Measurements from ENCODE around the gene CELA1. TPM values are rescaled to one million over a fixed set of nuclear protein-coding genes. Genes with fewer than 3 reads are reported as not detected.

Gene CELA1
- polyA plus RNA-seq, 1 donor from 2014 or later = not detected

- no peaks in the 10 kb centered on the region for H3F3A ChIP-seq (ENCODE audit: insufficient read depth, low read length, poor library complexity, severe bottlenecking)
- H4K20me1 ChIP-seq (ENCODE audit: insufficient read depth) = no peaks in the 10 kb centered on the region
- no peak overlapping the region for H3K9ac ChIP-seq (ENCODE audit: low read length)
- no peaks in the 10 kb centered on the region for H3K9me2 ChIP-seq (ENCODE audit: insufficient read depth, low read length)
- no peak overlapping the region for H3K27ac ChIP-seq (ENCODE audit: low read length)
- no peak overlapping the region for H3K4me2 ChIP-seq (ENCODE audit: low read length)
- no peaks in the 10 kb centered on the region for H3K36me3 ChIP-seq (ENCODE audit: insufficient read depth, low read length)
- H3K27me3 ChIP-seq (ENCODE audit: insufficient read depth, low read depth, low read length) = peaks cover 56% of the 10 kb centered on the region
- H3K4me3 ChIP-seq (ENCODE audit: low read length) = peak overlapping the region; percentile 65
- H2AFZ ChIP-seq (ENCODE audit: low read depth, low read length) = no peak overlapping the region
- no peaks in the 10 kb centered on the region for H3K79me2 ChIP-seq (replicated peaks; ENCODE audit: insufficient read depth, low read length)
- TF ChIP-seq EZH2 (IDR thresholded peaks at IDR 0.05; ENCODE audit: borderline replicate concordance, insufficient read depth, low read length, poor library complexity, severe bottlenecking) (no peak), SMC3 (conservative IDR thresholded peaks at IDR 0.05; ENCODE audit: poor library complexity) (no peak), MXI1 (conservative IDR thresholded peaks at IDR 0.05; ENCODE audit: poor library complexity, severe bottlenecking) (no peak), REST (IDR thresholded peaks at IDR 0.05; ENCODE audit: borderline replicate concordance) (no peak), CTCF (IDR thresholded peaks at IDR 0.05; ENCODE audit: poor library complexity, severe bottlenecking) (no peak), POLR2AphosphoS5 (IDR thresholded peaks at IDR 0.05) (no peak), TAF1 (IDR thresholded peaks at IDR 0.05; ENCODE audit: low read depth) (no peak), EP300 (conservative IDR thresholded peaks at IDR 0.05; ENCODE audit: poor library complexity, severe bottlenecking) (no peak), RAD21 (conservative IDR thresholded peaks at IDR 0.05) (no peak)
- H3K9me3 ChIP-seq (ENCODE audit: low read length) = no peaks in the 10 kb centered on the region
These were observed 44.4 kb upstream of the CELA1 start for GRCh38 chr12:51390891-51391282.

- no peaks in the 10 kb centered on the region for H3K79me2 ChIP-seq (replicated peaks; ENCODE audit: insufficient read depth, low read length)
- no peaks in the 10 kb centered on the region for H3K36me3 ChIP-seq (ENCODE audit: insufficient read depth, low read length)
- no peak overlapping the region for H3K4me2 ChIP-seq (ENCODE audit: low read length)
- H3K27ac ChIP-seq (ENCODE audit: low read length) = no peak overlapping the region
- no peak overlapping the region for H3K4me3 ChIP-seq (ENCODE audit: low read length)
- no peaks in the 10 kb centered on the region for H3F3A ChIP-seq (ENCODE audit: insufficient read depth, low read length, poor library complexity, severe bottlenecking)
- no peak overlapping the region for H3K9ac ChIP-seq (ENCODE audit: low read length)
- no peaks in the 10 kb centered on the region for H3K9me2 ChIP-seq (ENCODE audit: insufficient read depth, low read length)
- H3K27me3 ChIP-seq (ENCODE audit: insufficient read depth, low read depth, low read length) = peaks cover 56% of the 10 kb centered on the region
- no peaks in the 10 kb centered on the region for H4K20me1 ChIP-seq (ENCODE audit: insufficient read depth)
- no peaks in the 10 kb centered on the region for H3K9me3 ChIP-seq (ENCODE audit: low read length)
- no peak overlapping the region for H2AFZ ChIP-seq (ENCODE audit: low read depth, low read length)
- TF ChIP-seq TAF1 (IDR thresholded peaks at IDR 0.05; ENCODE audit: low read depth) (no peak), MXI1 (conservative IDR thresholded peaks at IDR 0.05; ENCODE audit: poor library complexity, severe bottlenecking) (no peak), REST (IDR thresholded peaks at IDR 0.05; ENCODE audit: borderline replicate concordance) (no peak), RAD21 (conservative IDR thresholded peaks at IDR 0.05) (no peak), POLR2AphosphoS5 (IDR thresholded peaks at IDR 0.05) (no peak), SMC3 (conservative IDR thresholded peaks at IDR 0.05; ENCODE audit: poor library complexity) (no peak), EP300 (conservative IDR thresholded peaks at IDR 0.05; ENCODE audit: poor library complexity, severe bottlenecking) (no peak), CTCF (IDR thresholded peaks at IDR 0.05; ENCODE audit: poor library complexity, severe bottlenecking) (no peak), EZH2 (IDR thresholded peaks at IDR 0.05; ENCODE audit: borderline replicate concordance, insufficient read depth, low read length, poor library complexity, severe bottlenecking) (no peak)
These were observed 44.0 kb upstream of the CELA1 start for GRCh38 chr12:51390457-51390856.
